GM12801 (cell line): ENCODE results near the gene COA7.

ENCODE experiments used
- TF ChIP-seq, protein P1 (sequence below): IDR thresholded peaks from one replicate; pipeline ENCODE4 v1.5.1; 2011; ENCODE audit warnings: control low read depth; ENCODE audit not compliant: insufficient read length; ENCODE audit errors: extremely low read depth

COA7 gene

DNA sequence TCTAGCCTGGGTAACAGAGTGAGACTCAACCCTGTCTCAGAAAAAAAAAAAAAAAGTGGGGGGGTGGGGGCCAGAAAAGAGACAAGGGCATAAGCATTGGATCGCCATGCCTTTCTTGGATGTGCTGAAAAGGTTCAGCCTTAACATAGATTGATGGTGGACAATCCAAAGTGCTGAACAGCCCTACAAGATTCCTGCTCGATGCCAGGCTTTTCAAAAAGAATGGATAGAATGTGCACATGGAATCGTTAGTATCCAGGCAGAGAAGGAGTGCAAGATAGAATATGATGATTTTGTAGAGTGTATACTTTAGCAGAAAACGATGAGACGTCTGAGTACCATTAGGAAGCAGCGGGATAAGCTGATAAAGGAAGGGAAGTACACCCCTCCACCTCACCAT, 10.9 kb upstream of the COA7 start:
- TF ChIP-seq, protein P1, sequence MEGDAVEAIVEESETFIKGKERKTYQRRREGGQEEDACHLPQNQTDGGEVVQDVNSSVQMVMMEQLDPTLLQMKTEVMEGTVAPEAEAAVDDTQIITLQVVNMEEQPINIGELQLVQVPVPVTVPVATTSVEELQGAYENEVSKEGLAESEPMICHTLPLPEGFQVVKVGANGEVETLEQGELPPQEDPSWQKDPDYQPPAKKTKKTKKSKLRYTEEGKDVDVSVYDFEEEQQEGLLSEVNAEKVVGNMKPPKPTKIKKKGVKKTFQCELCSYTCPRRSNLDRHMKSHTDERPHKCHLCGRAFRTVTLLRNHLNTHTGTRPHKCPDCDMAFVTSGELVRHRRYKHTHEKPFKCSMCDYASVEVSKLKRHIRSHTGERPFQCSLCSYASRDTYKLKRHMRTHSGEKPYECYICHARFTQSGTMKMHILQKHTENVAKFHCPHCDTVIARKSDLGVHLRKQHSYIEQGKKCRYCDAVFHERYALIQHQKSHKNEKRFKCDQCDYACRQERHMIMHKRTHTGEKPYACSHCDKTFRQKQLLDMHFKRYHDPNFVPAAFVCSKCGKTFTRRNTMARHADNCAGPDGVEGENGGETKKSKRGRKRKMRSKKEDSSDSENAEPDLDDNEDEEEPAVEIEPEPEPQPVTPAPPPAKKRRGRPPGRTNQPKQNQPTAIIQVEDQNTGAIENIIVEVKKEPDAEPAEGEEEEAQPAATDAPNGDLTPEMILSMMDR: no peak

DNA sequence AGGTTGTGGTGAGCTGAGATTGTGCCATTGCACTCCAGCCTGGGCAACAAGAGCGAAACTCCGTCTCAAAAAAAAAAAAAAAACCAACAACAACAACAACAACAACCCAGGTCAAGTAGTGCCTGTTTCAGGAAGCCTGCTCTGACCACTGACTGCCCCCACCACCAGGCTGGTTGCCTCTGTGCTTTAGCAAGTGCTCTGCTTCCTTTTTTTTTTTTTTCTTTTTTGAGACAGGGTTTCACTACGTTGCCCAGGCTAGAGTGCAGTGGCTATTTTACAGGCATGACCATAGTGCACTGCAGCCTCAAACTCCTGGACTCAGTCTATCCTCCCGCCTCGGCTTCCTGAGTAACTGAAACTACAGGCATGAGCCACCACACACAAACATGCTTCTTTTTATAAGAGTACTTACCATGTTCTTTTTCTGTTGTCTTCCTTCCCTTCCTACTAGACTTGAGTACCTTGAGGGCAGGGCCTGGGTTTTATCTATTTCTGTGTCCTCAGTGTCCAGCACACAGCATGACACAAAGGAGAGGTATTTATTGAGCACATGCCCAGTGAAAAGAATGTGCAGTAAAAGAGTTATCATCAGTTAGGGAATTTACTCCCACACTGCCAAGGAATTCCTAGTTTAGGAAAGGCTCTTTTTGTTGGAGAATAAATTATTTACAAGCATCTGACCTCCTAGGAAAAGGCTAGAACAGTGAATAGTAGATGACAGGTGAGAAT, 9.9 kb upstream of the COA7 start:
- TF ChIP-seq, protein P1: no peak

DNA sequence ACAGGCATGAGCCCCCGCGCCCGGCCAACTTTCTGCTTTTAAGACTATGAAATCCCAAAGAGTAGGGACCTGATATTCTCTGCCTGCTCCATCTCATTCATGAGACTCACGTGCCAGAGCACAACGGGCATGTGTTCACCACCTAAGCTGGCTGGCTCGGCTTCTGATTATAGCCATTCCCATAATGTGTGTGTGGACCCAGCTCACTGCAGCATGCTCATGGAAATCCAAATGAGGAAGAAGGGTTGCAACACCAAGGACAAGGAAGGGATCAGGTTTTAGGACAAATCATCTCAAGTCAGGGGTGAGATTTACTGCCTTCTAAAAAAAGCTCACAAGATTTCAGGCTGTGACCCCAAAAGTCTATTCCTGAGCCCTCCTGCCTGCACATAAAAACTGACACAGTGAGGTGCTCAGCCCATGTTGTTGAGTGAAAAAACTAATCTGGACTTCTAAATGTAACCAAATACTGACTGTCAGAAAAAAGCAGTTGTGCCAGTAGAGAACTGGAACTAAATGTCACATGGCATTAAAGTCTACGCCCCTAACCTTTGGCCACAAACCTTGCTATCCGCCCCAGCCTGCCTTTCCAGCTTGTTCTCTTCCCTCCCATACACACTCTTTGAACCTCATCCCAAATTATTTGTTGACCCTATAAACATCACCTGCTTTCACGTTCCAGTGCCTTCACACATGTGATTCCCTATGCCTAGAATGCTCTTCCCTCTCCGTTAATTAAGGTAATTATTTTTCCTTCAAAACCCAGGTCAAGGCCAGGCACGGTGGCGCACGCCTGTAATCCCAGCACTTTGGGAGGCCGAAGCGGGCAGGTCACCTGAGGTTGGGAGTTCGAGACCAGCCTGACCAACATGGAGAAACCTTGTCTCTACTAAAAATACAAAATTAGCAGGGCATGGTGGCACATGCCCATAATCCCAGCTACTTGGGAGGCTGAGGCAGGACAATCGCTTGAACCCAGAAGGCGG, 9.1 kb upstream of the COA7 start:
- TF ChIP-seq, protein P1: no peak

DNA sequence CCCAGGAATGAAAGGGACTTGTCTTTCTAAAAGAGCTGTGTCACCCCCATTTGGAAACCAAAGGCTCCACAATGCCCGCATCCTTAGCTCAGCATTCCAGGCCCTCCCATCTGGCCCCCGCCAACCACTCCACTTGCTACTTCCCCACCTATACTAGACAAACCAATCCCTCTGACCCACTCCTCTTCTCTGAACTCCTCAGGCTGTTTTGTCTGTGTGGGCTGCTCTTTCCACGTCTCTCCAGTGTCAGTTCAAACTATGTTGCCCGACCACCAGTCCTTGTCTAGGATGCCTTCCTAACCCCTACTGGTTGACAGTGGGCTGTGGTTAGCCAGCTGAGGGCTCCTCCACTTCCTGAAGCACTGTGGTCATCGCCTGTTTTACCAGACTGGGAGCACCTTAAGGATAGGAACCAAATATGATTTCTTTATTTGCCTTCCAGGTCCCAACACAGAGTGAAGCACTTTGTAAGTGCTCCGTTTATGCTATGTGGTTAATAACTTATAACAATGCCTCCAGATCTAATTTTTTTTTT, 8.1 kb upstream of the COA7 start:
- TF ChIP-seq, protein P1: no peak

DNA sequence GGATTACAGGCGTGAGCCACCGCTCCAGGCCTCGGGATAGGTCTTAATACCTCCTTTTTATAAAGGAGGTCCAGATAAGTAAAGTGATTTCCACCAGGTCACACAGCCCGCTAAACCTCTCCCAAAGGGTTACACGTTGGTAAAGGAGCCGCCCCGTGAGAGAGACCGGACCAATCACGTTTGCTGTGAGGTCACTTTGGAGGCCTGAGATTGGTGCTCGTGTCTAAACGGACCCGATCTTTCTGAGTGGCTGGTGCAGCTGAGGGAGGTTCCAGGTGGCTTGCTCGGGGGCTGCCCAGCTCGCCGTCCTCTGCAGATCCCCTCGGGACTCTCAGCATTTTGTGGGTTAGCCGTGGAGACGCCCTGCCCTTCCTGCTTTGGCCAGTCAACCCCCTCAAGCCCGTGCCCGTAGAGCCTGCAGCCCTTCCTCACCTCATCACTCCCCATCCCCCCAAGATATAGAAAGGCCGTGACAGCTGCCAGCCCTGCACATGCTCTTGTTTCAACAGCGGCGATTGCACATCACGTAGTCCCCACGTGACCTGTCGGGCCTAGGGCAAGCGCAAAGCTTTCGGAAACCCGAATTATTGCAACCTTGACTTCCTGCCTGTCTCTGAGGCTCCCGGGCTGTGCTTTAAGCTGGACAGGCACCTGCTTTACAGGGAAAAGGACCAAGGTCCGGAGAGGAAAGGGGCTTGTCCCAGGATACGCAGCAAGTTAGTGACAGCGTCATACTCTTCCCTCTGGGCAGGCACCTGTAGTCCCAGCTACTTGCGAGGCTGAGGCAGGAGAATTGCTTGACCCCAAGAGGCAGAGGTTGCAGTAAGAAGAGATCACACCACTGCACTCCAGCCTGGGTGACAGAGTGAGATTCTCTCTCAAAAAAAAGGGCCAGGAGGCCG, 5.0 kb upstream of the COA7 start:
- TF ChIP-seq, protein P1: no peak

DNA sequence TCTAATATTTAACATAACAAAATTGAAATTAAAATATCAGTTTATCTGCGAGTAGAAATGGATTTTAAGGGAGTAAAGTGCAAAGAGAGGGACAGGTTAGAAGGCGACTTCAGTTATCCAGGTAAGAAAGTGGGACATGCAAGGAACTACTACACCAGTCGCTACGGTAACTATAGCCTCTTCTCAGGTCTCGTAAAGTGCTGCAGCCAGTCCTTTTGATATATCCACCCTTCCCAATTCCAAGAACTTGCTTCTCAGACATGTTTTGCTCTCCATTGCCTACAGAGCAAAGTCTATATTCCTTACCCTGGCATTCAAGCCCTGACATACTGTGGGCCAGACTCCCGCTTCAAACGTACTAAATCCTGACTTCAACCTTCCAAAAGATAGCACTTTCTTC, 2.5 kb downstream of the COA7 start:
- TF ChIP-seq, protein P1: no peak
